ENCODE data around the gene KCNJ4.

KCNJ4 gene

DNA sequence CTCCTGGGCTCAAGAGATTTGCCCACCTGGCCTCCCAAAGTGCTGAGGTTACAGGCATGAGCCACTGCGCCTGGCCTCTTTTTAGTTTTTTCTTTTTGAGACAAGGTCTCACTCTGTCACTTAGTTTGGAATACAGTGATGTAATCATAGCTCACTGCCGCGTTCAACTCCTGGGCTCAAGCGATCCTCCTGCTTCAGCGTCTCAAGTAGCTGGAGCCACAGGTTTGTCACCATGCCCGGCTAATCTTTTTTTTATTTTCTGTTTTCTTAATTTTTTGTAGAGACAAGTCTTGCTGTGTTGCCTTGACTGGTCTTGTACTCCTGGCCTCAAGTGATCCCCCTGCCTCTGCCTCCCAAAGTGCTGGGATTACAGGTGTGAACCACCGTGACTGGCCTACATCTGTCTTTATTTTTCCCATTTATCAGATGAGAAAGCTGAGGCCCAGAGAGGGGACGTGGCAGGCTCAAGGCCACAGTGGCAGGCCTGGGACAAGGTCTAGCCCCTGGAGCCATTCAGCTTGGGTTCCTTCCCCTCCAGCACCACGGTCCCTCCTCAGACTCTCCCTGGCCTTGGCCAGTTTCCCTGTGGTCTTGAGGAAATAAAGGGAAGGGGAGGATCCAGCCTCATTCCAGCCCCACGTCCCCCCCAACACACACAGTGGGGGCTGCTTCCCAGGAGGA is 10.1 kb upstream of the KCNJ4 start (continued):
- TF ChIP-seq, protein P1, sequence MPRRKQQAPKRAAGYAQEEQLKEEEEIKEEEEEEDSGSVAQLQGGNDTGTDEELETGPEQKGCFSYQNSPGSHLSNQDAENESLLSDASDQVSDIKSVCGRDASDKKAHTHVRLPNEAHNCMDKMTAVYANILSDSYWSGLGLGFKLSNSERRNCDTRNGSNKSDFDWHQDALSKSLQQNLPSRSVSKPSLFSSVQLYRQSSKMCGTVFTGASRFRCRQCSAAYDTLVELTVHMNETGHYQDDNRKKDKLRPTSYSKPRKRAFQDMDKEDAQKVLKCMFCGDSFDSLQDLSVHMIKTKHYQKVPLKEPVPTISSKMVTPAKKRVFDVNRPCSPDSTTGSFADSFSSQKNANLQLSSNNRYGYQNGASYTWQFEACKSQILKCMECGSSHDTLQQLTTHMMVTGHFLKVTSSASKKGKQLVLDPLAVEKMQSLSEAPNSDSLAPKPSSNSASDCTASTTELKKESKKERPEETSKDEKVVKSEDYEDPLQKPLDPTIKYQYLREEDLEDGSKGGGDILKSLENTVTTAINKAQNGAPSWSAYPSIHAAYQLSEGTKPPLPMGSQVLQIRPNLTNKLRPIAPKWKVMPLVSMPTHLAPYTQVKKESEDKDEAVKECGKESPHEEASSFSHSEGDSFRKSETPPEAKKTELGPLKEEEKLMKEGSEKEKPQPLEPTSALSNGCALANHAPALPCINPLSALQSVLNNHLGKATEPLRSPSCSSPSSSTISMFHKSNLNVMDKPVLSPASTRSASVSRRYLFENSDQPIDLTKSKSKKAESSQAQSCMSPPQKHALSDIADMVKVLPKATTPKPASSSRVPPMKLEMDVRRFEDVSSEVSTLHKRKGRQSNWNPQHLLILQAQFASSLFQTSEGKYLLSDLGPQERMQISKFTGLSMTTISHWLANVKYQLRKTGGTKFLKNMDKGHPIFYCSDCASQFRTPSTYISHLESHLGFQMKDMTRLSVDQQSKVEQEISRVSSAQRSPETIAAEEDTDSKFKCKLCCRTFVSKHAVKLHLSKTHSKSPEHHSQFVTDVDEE (CRISPR knock-in tag; IDR thresholded peaks at IDR 0.05), result no peak
- TF ChIP-seq, protein P2, sequence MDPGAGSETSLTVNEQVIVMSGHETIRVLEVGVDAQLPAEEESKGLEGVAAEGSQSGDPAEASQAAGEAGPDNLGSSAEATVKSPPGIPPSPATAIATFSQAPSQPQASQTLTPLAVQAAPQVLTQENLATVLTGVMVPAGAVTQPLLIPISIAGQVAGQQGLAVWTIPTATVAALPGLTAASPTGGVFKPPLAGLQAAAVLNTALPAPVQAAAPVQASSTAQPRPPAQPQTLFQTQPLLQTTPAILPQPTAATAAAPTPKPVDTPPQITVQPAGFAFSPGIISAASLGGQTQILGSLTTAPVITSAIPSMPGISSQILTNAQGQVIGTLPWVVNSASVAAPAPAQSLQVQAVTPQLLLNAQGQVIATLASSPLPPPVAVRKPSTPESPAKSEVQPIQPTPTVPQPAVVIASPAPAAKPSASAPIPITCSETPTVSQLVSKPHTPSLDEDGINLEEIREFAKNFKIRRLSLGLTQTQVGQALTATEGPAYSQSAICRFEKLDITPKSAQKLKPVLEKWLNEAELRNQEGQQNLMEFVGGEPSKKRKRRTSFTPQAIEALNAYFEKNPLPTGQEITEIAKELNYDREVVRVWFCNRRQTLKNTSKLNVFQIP (CRISPR knock-in tag; IDR thresholded peaks at IDR 0.05; ENCODE audit: borderline replicate concordance, low read depth), result no peak
- TF ChIP-seq RARB (CRISPR knock-in tag; IDR thresholded peaks at IDR 0.05) (no peak), BACH2 (CRISPR knock-in tag; IDR thresholded peaks at IDR 0.05; ENCODE audit: borderline replicate concordance) (no peak)

DNA sequence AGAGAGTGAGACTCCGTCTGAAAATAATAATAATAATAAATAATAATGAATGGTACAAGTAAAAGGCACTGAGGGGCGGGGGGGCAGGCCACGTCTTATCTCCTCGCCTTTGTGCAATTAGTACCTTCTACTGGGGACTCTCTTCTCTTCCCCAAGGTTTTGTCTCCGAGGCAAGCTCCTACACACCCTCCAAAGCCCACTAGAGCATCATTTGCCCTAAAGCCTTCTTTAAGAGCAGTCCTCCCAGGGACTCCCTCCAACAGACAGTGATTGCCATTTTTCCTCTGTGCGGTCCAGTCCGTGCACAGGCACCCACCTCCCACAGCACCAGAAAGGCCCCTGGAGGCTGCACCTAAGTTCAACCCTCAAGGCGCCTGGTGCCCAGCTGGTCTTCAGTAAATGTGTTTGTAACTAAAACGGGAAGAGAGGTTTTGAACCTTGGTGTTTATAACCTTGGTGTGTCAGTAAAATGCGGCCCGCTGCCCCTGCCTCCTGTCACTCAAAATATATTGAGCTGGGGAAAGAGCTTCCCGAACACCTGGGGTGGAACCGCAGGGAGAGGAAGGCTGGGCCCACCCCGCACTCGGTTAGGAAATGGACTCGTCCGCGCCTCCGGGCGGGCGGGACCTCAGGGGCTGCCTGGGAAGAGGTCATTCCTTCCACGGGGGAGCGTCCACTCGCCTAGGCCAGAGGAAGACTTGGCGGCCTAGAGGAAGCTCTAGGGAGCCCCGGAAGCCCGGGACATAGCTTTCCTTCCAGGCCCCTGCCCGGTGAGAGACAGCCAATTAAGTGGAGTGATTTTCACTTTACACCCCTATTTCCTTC is 8.2 kb upstream of the KCNJ4 start:
- peak; percentile 59; the same call in 1 of the 2 replicates for TF ChIP-seq ZFP3 (CRISPR knock-in tag; IDR thresholded peaks at IDR 0.05)
- no peak for TF ChIP-seq ZNF565 (CRISPR knock-in tag; conservative IDR thresholded peaks at IDR 0.05; ENCODE audit: low read depth)
- no peak for ATAC-seq

DNA sequence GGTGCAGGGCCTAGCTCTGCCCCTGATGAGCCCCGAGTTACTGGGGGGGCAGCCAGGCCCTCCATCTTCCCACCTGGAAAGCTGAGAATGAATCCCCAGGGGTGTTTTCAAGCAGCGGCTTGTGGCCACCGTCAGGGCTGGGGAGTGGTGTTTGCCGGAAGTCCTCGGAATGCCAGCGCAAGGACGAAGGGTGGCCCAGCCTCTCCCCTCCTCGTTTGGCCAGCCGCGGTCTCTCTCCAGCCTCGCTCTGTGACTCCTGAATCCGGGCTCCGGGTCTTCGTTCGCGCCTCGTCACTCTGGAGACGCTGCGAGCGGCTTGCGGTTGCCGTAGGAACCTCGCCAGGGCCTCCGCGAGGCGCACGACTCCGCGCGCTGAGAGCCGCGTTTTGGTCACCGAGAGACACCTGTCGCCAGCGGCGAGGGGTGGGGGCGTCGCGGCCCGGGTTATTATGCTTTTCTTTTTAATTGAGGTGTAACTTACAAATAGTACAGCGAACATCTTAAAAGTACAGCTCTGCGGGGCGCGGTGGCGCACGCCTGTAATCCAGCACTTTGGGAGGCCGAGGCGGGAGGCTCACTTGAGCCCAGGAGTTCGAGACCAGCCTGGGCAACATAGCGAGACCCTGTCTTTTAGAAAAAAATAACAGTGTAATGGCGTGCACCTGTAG is 6.5 kb upstream of the KCNJ4 start:
- no peak for TF ChIP-seq SNAI2 (CRISPR knock-in tag; IDR thresholded peaks at IDR 0.05)
- TF ChIP-seq, protein P3, sequence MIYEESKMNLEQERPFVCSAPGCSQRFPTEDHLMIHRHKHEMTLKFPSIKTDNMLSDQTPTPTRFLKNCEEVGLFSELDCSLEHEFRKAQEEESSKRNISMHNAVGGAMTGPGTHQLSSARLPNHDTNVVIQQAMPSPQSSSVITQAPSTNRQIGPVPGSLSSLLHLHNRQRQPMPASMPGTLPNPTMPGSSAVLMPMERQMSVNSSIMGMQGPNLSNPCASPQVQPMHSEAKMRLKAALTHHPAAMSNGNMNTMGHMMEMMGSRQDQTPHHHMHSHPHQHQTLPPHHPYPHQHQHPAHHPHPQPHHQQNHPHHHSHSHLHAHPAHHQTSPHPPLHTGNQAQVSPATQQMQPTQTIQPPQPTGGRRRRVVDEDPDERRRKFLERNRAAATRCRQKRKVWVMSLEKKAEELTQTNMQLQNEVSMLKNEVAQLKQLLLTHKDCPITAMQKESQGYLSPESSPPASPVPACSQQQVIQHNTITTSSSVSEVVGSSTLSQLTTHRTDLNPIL (CRISPR knock-in tag; IDR thresholded peaks at IDR 0.05; ENCODE audit: low read depth), result no peak
- TF ChIP-seq, protein P1 (CRISPR knock-in tag; IDR thresholded peaks at IDR 0.05), result no peak
- no peak for TF ChIP-seq ZC3H10 (CRISPR knock-in tag; IDR thresholded peaks at IDR 0.05)
- TF ChIP-seq, protein P4, sequence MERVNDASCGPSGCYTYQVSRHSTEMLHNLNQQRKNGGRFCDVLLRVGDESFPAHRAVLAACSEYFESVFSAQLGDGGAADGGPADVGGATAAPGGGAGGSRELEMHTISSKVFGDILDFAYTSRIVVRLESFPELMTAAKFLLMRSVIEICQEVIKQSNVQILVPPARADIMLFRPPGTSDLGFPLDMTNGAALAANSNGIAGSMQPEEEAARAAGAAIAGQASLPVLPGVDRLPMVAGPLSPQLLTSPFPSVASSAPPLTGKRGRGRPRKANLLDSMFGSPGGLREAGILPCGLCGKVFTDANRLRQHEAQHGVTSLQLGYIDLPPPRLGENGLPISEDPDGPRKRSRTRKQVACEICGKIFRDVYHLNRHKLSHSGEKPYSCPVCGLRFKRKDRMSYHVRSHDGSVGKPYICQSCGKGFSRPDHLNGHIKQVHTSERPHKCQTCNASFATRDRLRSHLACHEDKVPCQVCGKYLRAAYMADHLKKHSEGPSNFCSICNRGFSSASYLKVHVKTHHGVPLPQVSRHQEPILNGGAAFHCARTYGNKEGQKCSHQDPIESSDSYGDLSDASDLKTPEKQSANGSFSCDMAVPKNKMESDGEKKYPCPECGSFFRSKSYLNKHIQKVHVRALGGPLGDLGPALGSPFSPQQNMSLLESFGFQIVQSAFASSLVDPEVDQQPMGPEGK (CRISPR knock-in tag; IDR thresholded peaks at IDR 0.05; ENCODE audit: borderline replicate concordance), result no peak
- no peak for TF ChIP-seq ARNTL (CRISPR knock-in tag; IDR thresholded peaks at IDR 0.05; ENCODE audit: borderline replicate concordance, low read depth)
- TF ChIP-seq TCF4 (CRISPR knock-in tag; IDR thresholded peaks at IDR 0.05; ENCODE audit: borderline replicate concordance), result no peak
- TF ChIP-seq TOX (CRISPR knock-in tag; IDR thresholded peaks at IDR 0.05; ENCODE audit: borderline replicate concordance), result no peak
- TF ChIP-seq OSR1 (CRISPR knock-in tag; IDR thresholded peaks at IDR 0.05), result no peak
- TF ChIP-seq ZFP30 (CRISPR knock-in tag; IDR thresholded peaks at IDR 0.05), result no peak
- no peak for TF ChIP-seq ZNF8 (CRISPR knock-in tag; IDR thresholded peaks at IDR 0.05)
- no peak for TF ChIP-seq GLIS3 (CRISPR knock-in tag; IDR thresholded peaks at IDR 0.05)
- ATAC-seq, result peak; percentile 87
